DOHH2 (cell line): ENCODE results near the gene MAL.

Experiments used
- EZH2phosphoT487 ChIP-seq: fragments of 200-600 bp; sonication (generic); IDR thresholded peaks from 2 replicates; pipeline ENCODE4 v1.6.1; 2017; ENCODE audit warnings: borderline replicate concordance, mild to moderate bottlenecking, antibody characterized with exemption, low read length, moderate library complexity, mixed read lengths
- TF ChIP-seq, protein P1 (sequence below): fragments of 200-600 bp; sonication (generic); IDR thresholded peaks from one replicate; pipeline ENCODE4 v1.5.1; 2014; ENCODE audit warnings: antibody characterized with exemption, mild to moderate bottlenecking, low read depth, low read length; ENCODE audit not compliant: poor library complexity, severe bottlenecking

DNA sequence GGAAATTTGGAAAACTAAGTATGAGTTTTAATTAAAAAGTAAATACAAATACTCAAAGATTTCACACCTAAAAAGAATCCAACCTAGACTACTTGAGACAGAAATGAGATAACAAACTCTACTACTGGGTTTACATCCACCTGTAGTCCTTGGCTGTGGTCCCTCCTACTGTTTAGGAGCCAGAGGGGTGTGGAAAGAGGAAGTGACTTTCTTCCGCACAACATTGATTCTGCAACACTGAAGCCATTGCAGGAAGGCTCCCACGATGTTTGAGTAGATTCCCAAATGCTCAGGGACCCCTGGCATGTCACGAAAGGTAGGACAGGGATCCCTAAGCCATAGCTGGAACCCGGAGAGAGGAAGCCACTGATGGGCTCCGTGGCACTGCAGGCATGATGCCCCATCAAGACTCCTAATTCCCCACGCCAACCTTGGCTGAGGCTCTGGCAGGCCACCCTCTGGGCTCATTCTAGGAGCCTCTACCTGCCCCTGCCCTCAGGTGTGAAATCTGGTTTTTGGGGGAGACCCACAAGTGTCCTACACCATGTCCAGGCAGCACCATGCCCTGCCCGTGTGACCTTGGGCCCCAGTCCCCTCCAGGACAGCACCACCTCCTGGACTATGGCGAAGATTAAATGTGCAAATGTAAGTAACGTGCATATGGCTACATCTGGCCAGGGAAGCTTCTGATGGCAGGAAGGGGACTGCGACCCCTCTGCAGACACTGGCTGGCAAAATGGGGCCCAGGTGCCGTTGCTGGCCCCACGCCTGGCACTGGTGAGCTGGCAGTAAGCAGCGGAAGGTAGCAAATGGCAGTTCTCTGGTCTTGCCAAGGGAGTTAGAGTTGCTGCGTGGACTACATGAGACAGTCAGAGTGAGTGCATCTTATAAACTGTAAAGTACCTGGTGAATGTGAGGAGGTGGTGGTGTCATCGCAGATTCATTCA, 38.2 kb upstream of the MAL start:
- TF ChIP-seq, protein P1, sequence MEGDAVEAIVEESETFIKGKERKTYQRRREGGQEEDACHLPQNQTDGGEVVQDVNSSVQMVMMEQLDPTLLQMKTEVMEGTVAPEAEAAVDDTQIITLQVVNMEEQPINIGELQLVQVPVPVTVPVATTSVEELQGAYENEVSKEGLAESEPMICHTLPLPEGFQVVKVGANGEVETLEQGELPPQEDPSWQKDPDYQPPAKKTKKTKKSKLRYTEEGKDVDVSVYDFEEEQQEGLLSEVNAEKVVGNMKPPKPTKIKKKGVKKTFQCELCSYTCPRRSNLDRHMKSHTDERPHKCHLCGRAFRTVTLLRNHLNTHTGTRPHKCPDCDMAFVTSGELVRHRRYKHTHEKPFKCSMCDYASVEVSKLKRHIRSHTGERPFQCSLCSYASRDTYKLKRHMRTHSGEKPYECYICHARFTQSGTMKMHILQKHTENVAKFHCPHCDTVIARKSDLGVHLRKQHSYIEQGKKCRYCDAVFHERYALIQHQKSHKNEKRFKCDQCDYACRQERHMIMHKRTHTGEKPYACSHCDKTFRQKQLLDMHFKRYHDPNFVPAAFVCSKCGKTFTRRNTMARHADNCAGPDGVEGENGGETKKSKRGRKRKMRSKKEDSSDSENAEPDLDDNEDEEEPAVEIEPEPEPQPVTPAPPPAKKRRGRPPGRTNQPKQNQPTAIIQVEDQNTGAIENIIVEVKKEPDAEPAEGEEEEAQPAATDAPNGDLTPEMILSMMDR, result no peak
- TF ChIP-seq EZH2phosphoT487, result no peak
